ENCODE measurements around the gene BCR.

- TF ChIP-seq ATF3 (IDR thresholded peaks at IDR 0.05; ENCODE audit: insufficient read depth, low read depth, low read length), result no peak
- TF ChIP-seq RAD21 (IDR thresholded peaks at IDR 0.05 in 1 of 2, conservative IDR thresholded peaks at IDR 0.05 in 1 of 2; ENCODE audit: low read depth in 2 of 2, low read length in 2 of 2), result no peak
- TF ChIP-seq RNF2 (IDR thresholded peaks at IDR 0.05; ENCODE audit: borderline replicate concordance, low read depth, low read length, missing control alignments, poor library complexity, severe bottlenecking), result no peak
- no peak for TF ChIP-seq YY1 (IDR thresholded peaks at IDR 0.05; ENCODE audit: low read depth, low read length)
- TF ChIP-seq POLR2A (IDR thresholded peaks at IDR 0.05; ENCODE audit: control extremely low read depth in 1 of 2, low read depth in 2 of 2, low read length in 2 of 2), result no peak
- no peak for TF ChIP-seq HDAC6 (IDR thresholded peaks at IDR 0.05; ENCODE audit: low read depth, low read length)
- no peak for TF ChIP-seq SUZ12 (IDR thresholded peaks at IDR 0.05; ENCODE audit: low read length)
- no peak for TF ChIP-seq CEBPB (IDR thresholded peaks at IDR 0.05; ENCODE audit: low read depth, low read length)
- no peak for TF ChIP-seq PHF8 (conservative IDR thresholded peaks at IDR 0.05; ENCODE audit: low read depth, low read length)
- TF ChIP-seq EZH2 (IDR thresholded peaks at IDR 0.05; ENCODE audit: low read depth, low read length, severe bottlenecking), result no peak
Measured at GRCh38 chr22:23363683-23364082, 183.4 kb downstream of the BCR start.

Measured in H1 (cell line).